ENCODE results near the gene OVOL2. TPM values are rescaled to one million over a fixed set of nuclear protein-coding genes. Genes with fewer than 3 reads are reported as not detected.
A peak's percentile ranks its signal among the peaks of the same experiment; 100 is the strongest.

The OVOL2 gene
- total RNA-seq, 1 experiment from 2014 or later, result 7.4 TPM

- Mint-ChIP-seq H3K4me3 (ENCODE audit: low read depth, unreplicated experiment) (peak overlapping the region; percentile 68), H3K27ac (ENCODE audit: unreplicated experiment) (no peak overlapping the region), H3K4me1 (ENCODE audit: low read depth, unreplicated experiment) (no peaks in the 10 kb centered on the region), H3K36me3 (ENCODE audit: insufficient read depth, unreplicated experiment) (peaks cover 23% of the 10 kb centered on the region), H3K9me3 (ENCODE audit: low read depth, unreplicated experiment) (no peaks in the 10 kb centered on the region), H3K27me3 (ENCODE audit: unreplicated experiment) (no peaks in the 10 kb centered on the region)
- CTCF ChIA-PET, result no interaction called here
- intact Hi-C loops (cut with micrococcal nuclease; ENCODE audit: unreplicated experiment), result loop anchor here (5.0 to 10.0 kb wide), 2 partner anchors 75 to 203 kb away; partner anchors contain the start of genes KAT14 and PET117
- no peak for TF ChIP-seq CTCF (IDR thresholded peaks at IDR 0.05; ENCODE audit: unreplicated experiment)
- no TSS peak for BruUV-seq (replicated peaks)
- DNase-seq, result no peak
Measured at GRCh38 chr20:18059603-18060002, 1.9 kb upstream of the OVOL2 start.

- no peaks in the 10 kb centered on the region for H3K9me3 Mint-ChIP-seq (ENCODE audit: low read depth, unreplicated experiment)
- no peaks in the 10 kb centered on the region for H3K4me1 Mint-ChIP-seq (ENCODE audit: low read depth, unreplicated experiment)
- peak; percentile 45 for DNase-seq
- BruUV-seq (replicated peaks), result no TSS peak
- no peaks in the 10 kb centered on the region for H3K27me3 Mint-ChIP-seq (ENCODE audit: unreplicated experiment)
- intact Hi-C loops (cut with micrococcal nuclease; ENCODE audit: unreplicated experiment), result loop anchor here (5.0 kb wide), 1 partner anchor 203 kb away; no protein-coding TSS in a partner anchor
- CTCF ChIA-PET, result interaction anchor here (0.6 kb wide), 1 partner anchor 67 kb away, joined by 6 read pairs; no protein-coding TSS in a partner anchor
- H3K36me3 Mint-ChIP-seq (ENCODE audit: insufficient read depth, unreplicated experiment), result peaks cover 23% of the 10 kb centered on the region
- H3K4me3 Mint-ChIP-seq (ENCODE audit: low read depth, unreplicated experiment), result peak overlapping the region; percentile 68
- no peak for TF ChIP-seq CTCF (IDR thresholded peaks at IDR 0.05; ENCODE audit: unreplicated experiment)
- no peak overlapping the region for H3K27ac Mint-ChIP-seq (ENCODE audit: unreplicated experiment)
Measured at GRCh38 chr20:18058661-18059467, 1.1 kb upstream of the OVOL2 start.

GRCh38 chr20:18057994-18058349 lies 256 bp upstream of the OVOL2 start:
- H3K4me1 Mint-ChIP-seq (ENCODE audit: low read depth, unreplicated experiment), result no peaks in the 10 kb centered on the region
- no peak for DNase-seq
- BruUV-seq (replicated peaks), result no TSS peak
- H3K36me3 Mint-ChIP-seq (ENCODE audit: insufficient read depth, unreplicated experiment), result peaks cover 26% of the 10 kb centered on the region
- no peak overlapping the region for H3K27ac Mint-ChIP-seq (ENCODE audit: unreplicated experiment)
- CTCF ChIA-PET, result no interaction called here
- H3K4me3 Mint-ChIP-seq (ENCODE audit: low read depth, unreplicated experiment), result peak overlapping the region; percentile 68
- H3K27me3 Mint-ChIP-seq (ENCODE audit: unreplicated experiment), result no peaks in the 10 kb centered on the region
- H3K9me3 Mint-ChIP-seq (ENCODE audit: low read depth, unreplicated experiment), result no peaks in the 10 kb centered on the region
- intact Hi-C loops (cut with micrococcal nuclease; ENCODE audit: unreplicated experiment), result loop anchor here (5.0 kb wide), 1 partner anchor 204 kb away; no protein-coding TSS in a partner anchor
- no peak for TF ChIP-seq CTCF (IDR thresholded peaks at IDR 0.05; ENCODE audit: unreplicated experiment)

GRCh38 chr20:18056174-18057100 lies 1.3 kb downstream of the OVOL2 start:
- H3K27me3 Mint-ChIP-seq (ENCODE audit: unreplicated experiment), result no peaks in the 10 kb centered on the region
- H3K4me3 Mint-ChIP-seq (ENCODE audit: low read depth, unreplicated experiment), result peak overlapping the region; percentile 68
- no peaks in the 10 kb centered on the region for H3K4me1 Mint-ChIP-seq (ENCODE audit: low read depth, unreplicated experiment)
- no peak overlapping the region for H3K27ac Mint-ChIP-seq (ENCODE audit: unreplicated experiment)
- H3K9me3 Mint-ChIP-seq (ENCODE audit: low read depth, unreplicated experiment), result no peaks in the 10 kb centered on the region
- BruUV-seq (replicated peaks), result no TSS peak
- H3K36me3 Mint-ChIP-seq (ENCODE audit: insufficient read depth, unreplicated experiment), result peaks cover 26% of the 10 kb centered on the region
- CTCF ChIA-PET, result no interaction called here
- TF ChIP-seq CTCF (IDR thresholded peaks at IDR 0.05; ENCODE audit: unreplicated experiment), result no peak
- intact Hi-C loops (cut with micrococcal nuclease; ENCODE audit: unreplicated experiment), result loop anchor here (5.0 kb wide), 1 partner anchor 206 kb away; no protein-coding TSS in a partner anchor
- peak; percentile 33 for DNase-seq
